SJCRH30 (cell line): Measurements from ENCODE around the gene PRKAR2A. TPM values are rescaled to one million over a fixed set of nuclear protein-coding genes. Genes with fewer than 3 reads are reported as not detected.
"Not testable (repeated sequence)": the region's sequence is repeated elsewhere in the genome, so short reads cannot be mapped to it uniquely, and the experiment has no call there.

ENCODE experiments used
- DNase-seq, 2 experiments: peaks; one replicate each; pipeline ENCODE4 v3.0.0-alpha.2; 2015 to 2020
- H3K27ac ChIP-seq: fragments of 250-450 bp; sonication (Bioruptor Pico); 2 replicates; pipeline ENCODE4 v1.5.1; 2020; ENCODE audit warnings: mild to moderate bottlenecking, moderate library complexity
- H3K27me3 ChIP-seq: fragments of 250-450 bp; sonication (Bioruptor Pico); 2 replicates; pipeline ENCODE4 v1.5.1; 2020; ENCODE audit warnings: mild to moderate bottlenecking, moderate library complexity
- H3K36me3 ChIP-seq: fragments of 250-450 bp; sonication (Bioruptor Pico); 2 replicates; pipeline ENCODE4 v1.5.1; 2020; ENCODE audit warnings: mild to moderate bottlenecking, moderate library complexity
- H3K4me1 ChIP-seq: fragments of 250-450 bp; sonication (Bioruptor Pico); 2 replicates; pipeline ENCODE4 v1.5.1; 2020; ENCODE audit warnings: mild to moderate bottlenecking, moderate library complexity
- H3K4me3 ChIP-seq: fragments of 250-450 bp; sonication (Bioruptor Pico); 2 replicates; pipeline ENCODE4 v1.5.1; 2020; ENCODE audit warnings: mild to moderate bottlenecking, moderate library complexity
- H3K9me3 ChIP-seq: fragments of 250-450 bp; sonication (Bioruptor Pico); replicated peaks from 2 replicates; pipeline ENCODE4 v1.5.1; 2020; ENCODE audit warnings: mild to moderate bottlenecking, moderate library complexity
- total RNA-seq: library from RNA; depleted of rRNA; stranded (reverse); fragments of >200 nt; shearing (Covaris generic); gene quantifications from 2 replicates; pipeline ENCODE4 v1.2.3, GENCODE V29; 2014

Gene PRKAR2A
- total RNA-seq, 1 experiment from 2014 or later: 46.5 TPM

- DNase-seq: no peak
- Histone ChIP-seq H3K27ac (no peak overlapping the region), H3K9me3 (no peaks in the 10 kb centered on the region), H3K4me1 (no peaks in the 10 kb centered on the region), H3K4me3 (peak overlapping the region; percentile 21; the same call in 1 of the 2 replicates), H3K36me3 (no peaks in the 10 kb centered on the region), H3K27me3 (no peaks in the 10 kb centered on the region)
Observed at GRCh38 chr3:48739617-48739954, 108.1 kb downstream of the PRKAR2A start.

- Histone ChIP-seq H3K27me3 (no peaks in the 10 kb centered on the region), H3K4me3 (no peak overlapping the region), H3K4me1 (no peaks in the 10 kb centered on the region), H3K36me3 (no peaks in the 10 kb centered on the region), H3K27ac (no peak overlapping the region), H3K9me3 (no peaks in the 10 kb centered on the region)
- DNase-seq: no peak
Observed at GRCh38 chr3:48738926-48739616, 108.6 kb downstream of the PRKAR2A start.

GRCh38 chr3:48738144-48738536 lies 109.5 kb downstream of the PRKAR2A start:
- H3K9me3 ChIP-seq: no peaks in the 10 kb centered on the region
- H3K27me3 ChIP-seq: no peaks in the 10 kb centered on the region
- no peak for DNase-seq
- no peak overlapping the region for H3K4me3 ChIP-seq
- H3K27ac ChIP-seq: no peak overlapping the region
- H3K4me1 ChIP-seq: no peaks in the 10 kb centered on the region
- H3K36me3 ChIP-seq: no peaks in the 10 kb centered on the region

- not testable (repeated sequence) for H3K4me1 ChIP-seq, H3K4me3 ChIP-seq, H3K27me3 ChIP-seq, H3K27ac ChIP-seq, DNase-seq, H3K9me3 ChIP-seq, H3K36me3 ChIP-seq
Observed at GRCh38 chr3:48735075-48735767, 112.5 kb downstream of the PRKAR2A start.

GRCh38 chr3:48734541-48734940 lies 113.1 kb downstream of the PRKAR2A start:
- H3K27me3 ChIP-seq, DNase-seq, H3K27ac ChIP-seq, H3K36me3 ChIP-seq, H3K4me3 ChIP-seq, H3K9me3 ChIP-seq, H3K4me1 ChIP-seq: not testable (repeated sequence)

- not testable (repeated sequence) for H3K4me1 ChIP-seq, H3K36me3 ChIP-seq, DNase-seq, H3K27me3 ChIP-seq, H3K9me3 ChIP-seq, H3K4me3 ChIP-seq, H3K27ac ChIP-seq
Observed at GRCh38 chr3:48733752-48734518, 113.7 kb downstream of the PRKAR2A start.

GRCh38 chr3:48727511-48727910 lies 120.2 kb downstream of the PRKAR2A start:
- Histone ChIP-seq H3K27ac (no peak overlapping the region), H3K4me1 (no peaks in the 10 kb centered on the region), H3K27me3 (no peaks in the 10 kb centered on the region), H3K9me3 (no peaks in the 10 kb centered on the region), H3K4me3 (no peak overlapping the region), H3K36me3 (no peaks in the 10 kb centered on the region)
- no peak for DNase-seq

GRCh38 chr3:48725185-48725855 lies 122.4 kb downstream of the PRKAR2A start:
- not testable (repeated sequence) for H3K27ac ChIP-seq, H3K27me3 ChIP-seq, H3K36me3 ChIP-seq

GRCh38 chr3:48723725-48724124 lies 123.9 kb downstream of the PRKAR2A start:
- no peak overlapping the region for H3K4me3 ChIP-seq
- H3K9me3 ChIP-seq: no peaks in the 10 kb centered on the region
- H3K36me3 ChIP-seq: no peaks in the 10 kb centered on the region
- H3K27ac ChIP-seq: no peak overlapping the region
- no peaks in the 10 kb centered on the region for H3K27me3 ChIP-seq
- no peak for DNase-seq
- no peaks in the 10 kb centered on the region for H3K4me1 ChIP-seq

More at GRCh38 chr3:48725185-48725855, 122.4 kb downstream of the PRKAR2A start:
- not testable (repeated sequence) for H3K4me3 ChIP-seq, H3K9me3 ChIP-seq, H3K4me1 ChIP-seq, DNase-seq

- not testable (repeated sequence) for H3K4me3 ChIP-seq, H3K4me1 ChIP-seq, H3K36me3 ChIP-seq, H3K9me3 ChIP-seq, DNase-seq, H3K27me3 ChIP-seq, H3K27ac ChIP-seq
Observed at GRCh38 chr3:48723293-48723692, 124.4 kb downstream of the PRKAR2A start.

- H3K27me3 ChIP-seq: no peaks in the 10 kb centered on the region
- peak within 1 kb of the TSS; percentile 83 for H3K27ac ChIP-seq
- peak within 1 kb of the TSS; percentile 88 for H3K4me3 ChIP-seq
- peaks cover 3% of the 10 kb centered on the region for H3K4me1 ChIP-seq
- peak; percentile 98 for DNase-seq
- peaks cover 27% of the 10 kb centered on the region for H3K36me3 ChIP-seq
- H3K9me3 ChIP-seq: no peaks in the 10 kb centered on the region
Observed at GRCh38 chr3:48716982-48717746, 130.5 kb downstream of the PRKAR2A start, which contains the start of gene IP6K2. Gene IP6K2, minus strand, starts transcription at chr3:48717221. Its CDS starts 21,930 bp downstream, at chr3:48695291.

GRCh38 chr3:48716508-48716981 lies 131.1 kb downstream of the PRKAR2A start:
- H3K27ac ChIP-seq: peak overlapping the region; percentile 83
- peaks cover 3% of the 10 kb centered on the region for H3K4me1 ChIP-seq
- peak overlapping the region; percentile 88 for H3K4me3 ChIP-seq
- H3K36me3 ChIP-seq: peaks cover 31% of the 10 kb centered on the region
- no peaks in the 10 kb centered on the region for H3K27me3 ChIP-seq
- H3K9me3 ChIP-seq: no peaks in the 10 kb centered on the region
- DNase-seq: peak in 1 of 2 experiments; percentile 25

- Histone ChIP-seq H3K36me3 (peaks cover 36% of the 10 kb centered on the region), H3K4me3 (no peak overlapping the region; the same call in 1 of the 2 replicates)
- DNase-seq: no peak
Observed at GRCh38 chr3:48715174-48715800, 132.4 kb downstream of the PRKAR2A start.

GRCh38 chr3:48711727-48712126 lies 135.9 kb downstream of the PRKAR2A start:
- no peaks in the 10 kb centered on the region for H3K4me1 ChIP-seq
- H3K27me3 ChIP-seq: no peaks in the 10 kb centered on the region
- peaks cover 47% of the 10 kb centered on the region for H3K36me3 ChIP-seq
- no peak for DNase-seq
- H3K9me3 ChIP-seq: no peaks in the 10 kb centered on the region
- H3K27ac ChIP-seq: no peak overlapping the region
- H3K4me3 ChIP-seq: no peak overlapping the region

More at GRCh38 chr3:48715174-48715800, 132.4 kb downstream of the PRKAR2A start:
- H3K4me1 ChIP-seq: peaks cover 3% of the 10 kb centered on the region
- H3K9me3 ChIP-seq: no peaks in the 10 kb centered on the region
- H3K27ac ChIP-seq: no peak overlapping the region
- H3K27me3 ChIP-seq: no peaks in the 10 kb centered on the region
